Subcutaneous abdominal adipose tissue (tissue), 5 donors: ENCODE data around the gene PERM1.
"Not testable (repeated sequence)": the region's sequence is repeated elsewhere in the genome, so short reads cannot be mapped to it uniquely, and the experiment has no call there.

Experiments
- H3K27ac ChIP-seq: one replicate; pipeline ENCODE4 v1.7.0; 2013; ENCODE audit warnings: low read depth, mild to moderate bottlenecking, inconsistent platforms, low read length, moderate library complexity
- H3K27me3 ChIP-seq, 5 donors: one replicate each; pipeline ENCODE4 v1.7.0; 2013; ENCODE audit warnings: low read length in 5 of 5, inconsistent platforms in 1 of 5; ENCODE audit not compliant: control insufficient read depth in 5 of 5, insufficient read depth in 4 of 5
- H3K36me3 ChIP-seq, 5 donors: one replicate each; pipeline ENCODE4 v1.7.0; 2013; ENCODE audit warnings: low read length in 5 of 5; ENCODE audit not compliant: control insufficient read depth in 5 of 5, insufficient read depth in 5 of 5
- H3K4me1 ChIP-seq, 5 donors: one replicate each; pipeline ENCODE4 v1.7.0; 2013; ENCODE audit warnings: low read length in 5 of 5, mild to moderate bottlenecking in 3 of 5, moderate library complexity in 1 of 5; ENCODE audit not compliant: control insufficient read depth in 5 of 5, insufficient read depth in 5 of 5
- H3K4me3 ChIP-seq, 5 donors: one replicate each; pipeline ENCODE4 v1.7.0; 2013; ENCODE audit warnings: low read length in 5 of 5, low read depth in 1 of 5
- H3K9ac ChIP-seq, 5 donors: one replicate each; pipeline ENCODE4 v1.7.0; 2013; ENCODE audit warnings: low read length in 5 of 5, mild to moderate bottlenecking in 4 of 5, moderate library complexity in 3 of 5
- H3K9me3 ChIP-seq, 5 donors: one replicate each; pipeline ENCODE4 v1.7.0; 2013; ENCODE audit warnings: low read length in 5 of 5; ENCODE audit not compliant: control insufficient read depth in 5 of 5
- donor health status: healthy.
- donor health status: healthy.
- donor health status: healthy.
- donor health status: healthy.
- donor health status: healthy.

Gene PERM1

DNA sequence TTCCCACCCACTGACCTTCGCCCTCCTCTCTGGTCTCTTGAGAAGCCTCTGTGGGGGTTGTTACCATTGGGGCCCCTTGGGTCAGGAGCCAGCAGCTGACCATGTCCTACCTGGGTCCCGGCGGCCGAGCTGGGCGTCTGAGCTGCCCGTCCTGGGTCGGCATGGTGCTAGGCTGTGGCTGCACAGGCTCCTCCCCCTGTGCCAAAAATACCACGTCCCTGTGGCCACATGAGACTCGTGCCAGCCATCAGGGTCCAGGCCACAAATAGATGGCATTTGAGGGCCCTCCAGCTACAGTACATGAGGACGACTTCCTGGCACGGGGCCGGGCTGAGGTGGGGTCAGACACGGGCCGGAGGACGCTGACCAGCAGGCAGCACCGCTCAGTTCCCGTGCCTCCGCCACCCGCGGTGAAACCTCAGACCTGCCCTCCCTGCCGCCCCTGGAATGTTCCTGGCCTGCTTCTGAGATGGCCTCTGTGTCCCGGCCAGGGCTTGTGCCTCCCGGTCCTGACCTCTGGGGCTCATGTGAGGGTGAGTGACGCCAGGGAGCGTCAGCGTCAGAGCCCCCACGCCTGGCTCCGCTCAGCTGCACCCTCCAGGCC is at the start of gene PERM1:
Gene PERM1 (minus strand): TSS at position 139 of the 604 bp plus-strand sequence. CDS start 1,064 bp downstream, outside the sequence.
- Histone ChIP-seq H3K4me1 (peaks cover 0 to 5% (median 0%) of the 10 kb centered on the region in 5 donors), H3K27me3 (peaks cover 8 to 44% (median 35%) of the 10 kb centered on the region in 5 donors), H3K4me3 (no peak within 1 kb of the TSS), H3K9me3 (no peaks in the 10 kb centered on the region), H3K36me3 (no peaks in the 10 kb centered on the region), H3K27ac (no peak within 1 kb of the TSS), H3K9ac (no peak within 1 kb of the TSS)

DNA sequence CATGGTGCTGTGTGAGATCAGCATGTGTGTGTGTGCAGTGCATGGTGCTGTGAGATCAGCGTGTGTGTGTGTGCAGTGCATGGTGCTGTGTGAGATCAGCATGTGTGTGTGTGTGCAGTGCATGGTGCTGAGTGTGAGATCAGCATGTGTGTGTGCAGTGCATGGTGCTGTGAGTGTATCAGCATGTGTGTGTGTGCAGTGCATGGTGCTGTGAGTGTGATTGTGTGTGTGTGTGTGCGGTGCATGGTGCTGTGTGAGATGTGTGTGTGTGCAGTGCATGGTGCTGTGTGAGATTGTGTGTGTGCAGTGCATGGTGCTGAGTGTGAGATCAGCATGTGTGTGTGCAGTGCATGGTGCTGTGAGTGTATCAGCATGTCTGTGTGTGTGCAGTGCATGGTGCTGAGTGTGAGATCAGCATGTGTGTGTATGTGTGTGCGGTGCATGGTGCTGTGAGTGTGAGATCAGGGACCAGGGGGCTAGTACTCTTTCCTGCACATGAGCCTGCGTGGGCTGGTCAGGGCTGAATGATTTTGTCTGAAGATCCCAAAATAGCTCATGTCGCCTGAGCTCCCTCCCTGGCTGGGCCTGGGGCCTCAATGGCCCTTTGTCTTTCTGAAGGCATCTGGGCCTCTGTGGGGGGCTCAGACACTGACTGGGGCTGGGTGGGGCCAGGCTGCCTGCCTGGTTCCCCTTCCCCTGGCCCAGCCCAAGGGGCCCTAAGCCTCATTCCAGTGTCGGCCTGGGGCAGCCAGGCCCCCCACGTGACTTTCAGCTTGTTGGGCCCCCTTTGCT is 49.2 kb upstream of the PERM1 start:
- H3K9ac ChIP-seq, result not testable (repeated sequence)

GRCh38 chr1:1027791-1028190 is 45.9 kb upstream of the PERM1 start:
- peaks cover 0 to 2% (median 0%) of the 10 kb centered on the region in 5 donors for H3K36me3 ChIP-seq
- H3K4me3 ChIP-seq, result no peak overlapping the region
- H3K4me1 ChIP-seq, result peaks cover 0 to 17% (median 5%) of the 10 kb centered on the region in 5 donors
- H3K27me3 ChIP-seq, result peaks cover 14 to 37% (median 24%) of the 10 kb centered on the region in 5 donors
- H3K27ac ChIP-seq, result no peak overlapping the region
- H3K9me3 ChIP-seq, result no peaks in the 10 kb centered on the region
- H3K9ac ChIP-seq, result no peak overlapping the region

More for the DNA sequence above, 49.2 kb upstream of the PERM1 start:
- H3K4me3 ChIP-seq, H3K27ac ChIP-seq, H3K9me3 ChIP-seq, H3K36me3 ChIP-seq: not testable (repeated sequence)
- peaks cover 0 to 19% (median 14%) of the 10 kb centered on the region in 5 donors for H3K4me1 ChIP-seq
- H3K27me3 ChIP-seq, result peaks cover 14 to 46% (median 27%) of the 10 kb centered on the region in 5 donors

DNA sequence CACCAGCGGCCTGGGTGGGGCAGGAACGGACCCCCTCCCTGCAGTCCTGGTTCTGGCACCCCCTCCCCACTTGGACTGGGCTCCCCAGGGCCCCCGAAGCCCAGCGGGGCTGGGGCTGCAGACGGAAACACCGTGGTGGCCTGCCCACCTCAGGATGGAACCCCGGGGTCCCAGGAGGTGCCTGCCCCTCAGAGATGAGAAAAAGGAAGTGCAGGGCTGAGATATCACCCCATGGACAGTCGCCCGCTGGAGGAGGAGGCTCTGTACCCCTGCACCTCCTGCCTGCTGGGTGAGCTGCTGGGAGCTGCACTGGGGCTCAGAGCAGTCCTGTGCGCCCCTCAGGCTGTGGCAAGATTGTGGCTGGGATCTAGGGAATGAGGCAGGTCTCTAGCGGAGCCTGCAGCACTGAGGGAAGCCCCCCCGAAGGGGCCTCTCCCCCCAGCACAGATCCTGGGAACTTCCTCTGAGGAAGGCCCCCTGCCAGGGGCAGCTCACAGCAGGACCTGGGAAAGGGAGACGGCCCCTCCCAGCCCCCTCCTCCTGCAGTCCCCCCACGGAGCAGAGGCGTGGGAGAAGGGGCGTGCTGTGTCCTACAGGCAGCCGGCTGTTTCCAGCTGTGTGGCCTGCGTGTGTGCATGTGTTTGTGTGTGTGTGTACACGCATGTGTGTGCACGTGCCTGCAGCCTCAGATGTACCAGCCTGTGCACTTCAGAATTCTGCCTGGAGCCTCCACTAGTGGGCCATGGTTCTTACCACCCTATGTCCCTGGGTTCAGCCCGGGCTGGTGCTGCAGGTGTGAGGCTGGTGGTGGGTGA is 44.9 kb upstream of the PERM1 start:
- Histone ChIP-seq H3K27me3 (peaks cover 8 to 27% (median 15%) of the 10 kb centered on the region in 5 donors), H3K9ac (no peak overlapping the region), H3K27ac (no peak overlapping the region), H3K4me3 (no peak overlapping the region), H3K4me1 (peaks cover 0 to 9% (median 0%) of the 10 kb centered on the region in 5 donors), H3K36me3 (peaks cover 0 to 2% (median 0%) of the 10 kb centered on the region in 5 donors), H3K9me3 (no peaks in the 10 kb centered on the region)

DNA sequence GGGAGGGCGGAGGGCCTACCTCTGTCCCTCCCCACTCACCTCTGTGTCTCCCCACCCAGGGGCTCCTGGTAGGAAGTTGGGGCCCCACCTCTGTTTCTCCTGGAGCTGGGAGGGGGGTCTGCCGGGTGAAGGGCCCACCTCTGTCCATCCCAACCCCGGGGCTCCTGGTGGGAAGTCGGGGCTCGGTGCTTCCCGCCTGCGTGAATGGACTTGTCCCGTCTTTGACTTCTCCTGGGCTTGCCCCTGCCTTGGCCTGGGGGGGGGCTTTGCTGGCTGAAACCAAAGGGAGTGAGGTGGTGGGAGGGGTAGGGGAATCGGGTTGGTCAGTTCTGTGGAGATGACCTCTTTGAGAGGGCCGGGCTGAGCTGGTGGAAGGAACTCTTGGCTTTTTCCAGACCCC is 43.8 kb upstream of the PERM1 start:
- H3K9me3 ChIP-seq, result no peaks in the 10 kb centered on the region
- H3K4me1 ChIP-seq, result peaks cover 0 to 18% (median 8%) of the 10 kb centered on the region in 5 donors
- no peaks in the 10 kb centered on the region for H3K36me3 ChIP-seq
- peaks cover 4 to 20% (median 12%) of the 10 kb centered on the region in 5 donors for H3K27me3 ChIP-seq
- no peak overlapping the region for H3K9ac ChIP-seq
- H3K27ac ChIP-seq, result no peak overlapping the region
- H3K4me3 ChIP-seq, result no peak overlapping the region

DNA sequence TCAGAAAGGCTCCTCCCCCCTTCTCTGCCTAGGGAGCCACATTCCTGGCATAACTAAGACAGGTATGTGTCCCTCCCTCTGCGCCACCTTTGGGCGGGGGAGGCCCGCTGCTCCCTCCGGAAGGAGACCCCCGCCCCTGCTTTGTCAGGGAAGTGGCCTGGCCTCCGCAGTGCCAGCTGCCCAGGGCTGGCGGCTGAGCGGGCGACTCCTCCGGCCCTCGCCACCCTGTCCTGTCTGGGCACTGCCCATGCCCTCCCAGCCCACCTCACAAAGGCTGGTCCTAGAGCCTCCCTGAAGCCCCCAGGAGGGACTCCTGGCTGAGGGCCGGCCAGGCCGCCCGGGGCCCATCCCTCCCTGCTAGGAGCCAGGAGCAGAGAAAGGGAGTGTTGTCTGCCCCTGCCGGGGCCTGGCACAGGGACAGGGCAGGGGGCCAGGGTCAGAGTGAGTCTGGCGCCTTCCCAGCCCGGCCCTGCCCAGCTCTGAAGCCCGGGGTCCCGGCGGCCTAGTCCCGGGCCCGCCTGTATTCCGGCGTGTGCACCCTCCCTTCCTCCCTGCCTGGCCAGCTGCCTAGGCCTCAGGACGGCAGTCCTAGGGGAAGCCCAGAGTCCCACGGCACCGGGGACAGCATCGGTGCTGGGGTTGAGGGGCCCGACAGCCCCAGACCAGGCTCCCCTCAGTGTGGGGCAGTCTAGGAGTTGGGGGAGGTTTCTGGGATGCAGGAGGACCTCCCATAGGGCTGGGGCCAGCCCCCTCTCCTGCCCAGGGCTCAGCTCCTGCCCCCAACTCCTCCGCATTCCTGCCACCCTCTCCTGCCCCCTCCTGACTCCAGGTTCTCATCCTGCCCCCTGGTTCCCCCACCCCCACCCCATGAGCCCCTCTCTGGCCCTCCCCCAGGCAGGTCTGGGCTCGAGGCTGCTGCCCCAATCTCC is 43.1 kb upstream of the PERM1 start:
- H3K4me1 ChIP-seq, result peaks cover 0 to 18% (median 9%) of the 10 kb centered on the region in 5 donors
- no peak overlapping the region for H3K4me3 ChIP-seq
- no peak overlapping the region for H3K27ac ChIP-seq
- no peaks in the 10 kb centered on the region for H3K9me3 ChIP-seq
- H3K9ac ChIP-seq, result no peak overlapping the region
- no peaks in the 10 kb centered on the region for H3K36me3 ChIP-seq
- H3K27me3 ChIP-seq, result peaks cover 4 to 19% (median 12%) of the 10 kb centered on the region in 5 donors

DNA sequence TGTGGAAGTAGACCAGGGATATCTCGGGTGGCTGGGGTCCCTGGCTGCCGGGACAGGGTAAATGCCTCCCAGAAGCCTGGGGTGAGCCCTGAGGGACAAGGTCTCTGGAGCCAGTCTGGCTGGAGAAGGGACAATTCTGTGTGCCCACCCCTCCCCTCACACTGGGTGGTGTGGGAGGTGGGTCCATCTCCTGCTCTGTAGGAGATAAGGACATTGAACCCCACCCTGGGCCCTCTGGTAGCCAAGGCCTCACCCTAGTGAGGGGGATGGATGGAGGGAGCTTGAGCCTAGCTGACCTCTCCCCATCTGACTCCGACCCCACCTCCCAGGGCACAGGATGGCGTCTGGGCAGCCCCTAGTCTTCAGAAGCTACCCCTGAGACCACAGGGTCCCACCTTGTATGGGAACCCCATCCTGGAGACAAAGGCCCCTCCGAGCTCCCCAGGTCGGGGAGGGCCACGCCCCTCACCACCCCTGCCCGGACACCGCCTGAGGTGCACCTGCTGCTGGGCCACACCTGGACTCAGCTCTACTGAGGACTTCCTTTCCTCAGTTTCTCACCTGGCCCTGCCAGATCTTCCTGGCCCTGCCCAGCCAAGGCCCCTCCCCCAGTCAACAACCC is 42.4 kb upstream of the PERM1 start:
- peaks cover 0 to 18% (median 9%) of the 10 kb centered on the region in 5 donors for H3K4me1 ChIP-seq
- no peak overlapping the region for H3K27ac ChIP-seq
- H3K9ac ChIP-seq, result no peak overlapping the region
- H3K27me3 ChIP-seq, result peaks cover 4 to 13% (median 10%) of the 10 kb centered on the region in 5 donors
- H3K36me3 ChIP-seq, result no peaks in the 10 kb centered on the region
- H3K4me3 ChIP-seq, result no peak overlapping the region
- no peaks in the 10 kb centered on the region for H3K9me3 ChIP-seq

GRCh38 chr1:1023700-1024099 is 41.8 kb upstream of the PERM1 start:
- Histone ChIP-seq H3K36me3 (no peaks in the 10 kb centered on the region), H3K27me3 (peaks cover 4 to 13% (median 10%) of the 10 kb centered on the region in 5 donors), H3K4me1 (peaks cover 0 to 20% (median 13%) of the 10 kb centered on the region in 5 donors), H3K27ac (no peak overlapping the region), H3K9ac (no peak overlapping the region), H3K9me3 (no peaks in the 10 kb centered on the region), H3K4me3 (no peak overlapping the region)
